H9 (cell line): Measurements from ENCODE around the gene RIPK1. TPM values are rescaled to one million over a fixed set of nuclear protein-coding genes. Genes with fewer than 3 reads are reported as not detected.
A peak's percentile ranks its signal among the peaks of the same experiment; 100 is the strongest.
"Not testable (repeated sequence)": the region's sequence is repeated elsewhere in the genome, so short reads cannot be mapped to it uniquely, and the experiment has no call there.

Source experiments
- DNase-seq: peaks from one replicate; pipeline ENCODE4 v3.0.0-alpha.2; 2017
- H2AFZ ChIP-seq: one replicate; pipeline ENCODE4 v1.6.1; 2013; ENCODE audit warnings: mild to moderate bottlenecking, low read length, control low read depth, moderate library complexity
- H2AK5ac ChIP-seq: 2 replicates; pipeline ENCODE4 v1.6.1; 2013; ENCODE audit warnings: low read length, control low read depth, mixed read lengths; ENCODE audit not compliant: insufficient read length
- H2BK120ac ChIP-seq: one replicate; pipeline ENCODE4 v1.6.1; 2013; ENCODE audit warnings: low read depth, mild to moderate bottlenecking, low read length, control low read depth, inconsistent platforms; ENCODE audit not compliant: poor library complexity, severe bottlenecking
- H2BK12ac ChIP-seq: 2 replicates; pipeline ENCODE4 v1.6.1; 2013; ENCODE audit warnings: low read length, control low read depth, mixed read lengths, low read depth; ENCODE audit not compliant: insufficient read length
- H2BK15ac ChIP-seq: 2 replicates; pipeline ENCODE4 v1.6.1; 2013; ENCODE audit warnings: low read depth, low read length, control low read depth
- H2BK20ac ChIP-seq: one replicate; pipeline ENCODE4 v1.6.1; 2013; ENCODE audit warnings: low read depth, mild to moderate bottlenecking, low read length, control low read depth, inconsistent platforms; ENCODE audit not compliant: poor library complexity, severe bottlenecking
- H2BK5ac ChIP-seq: 2 replicates; pipeline ENCODE4 v1.6.1; 2013; ENCODE audit warnings: low read length, control low read depth, mixed read lengths; ENCODE audit not compliant: insufficient read length
- H3K14ac ChIP-seq: 2 replicates; pipeline ENCODE4 v1.6.1; 2013; ENCODE audit warnings: low read length, control low read depth; ENCODE audit not compliant: insufficient read depth
- H3K18ac ChIP-seq: 2 replicates; pipeline ENCODE4 v1.6.1; 2013; ENCODE audit warnings: low read depth, mild to moderate bottlenecking, mixed read lengths, low read length, control low read depth; ENCODE audit not compliant: insufficient read length
- H3K23ac ChIP-seq: 2 replicates; pipeline ENCODE4 v1.6.1; 2013; ENCODE audit warnings: low read length, control low read depth, mixed read lengths, low read depth; ENCODE audit not compliant: insufficient read length
- H3K23me2 ChIP-seq: 2 replicates; pipeline ENCODE4 v1.6.1; 2013; ENCODE audit warnings: low read depth, mild to moderate bottlenecking, mixed read lengths, low read length, control low read depth; ENCODE audit not compliant: insufficient read length, poor library complexity, severe bottlenecking
- H3K27ac ChIP-seq: 2 replicates; pipeline ENCODE4 v1.5.1; 2013; ENCODE audit warnings: low read length, control low read depth, mixed read lengths, low read depth; ENCODE audit not compliant: insufficient read length
- H3K27me3 ChIP-seq: 2 replicates; pipeline ENCODE4 v1.6.1; 2013; ENCODE audit warnings: low read length, control low read depth, inconsistent platforms; ENCODE audit not compliant: insufficient read depth
- H3K4ac ChIP-seq: 2 replicates; pipeline ENCODE4 v1.6.1; 2013; ENCODE audit warnings: low read depth, mild to moderate bottlenecking, control low read depth, inconsistent platforms, low read length, moderate library complexity
- H3K4me1 ChIP-seq: 2 replicates; pipeline ENCODE4 v1.6.1; 2013; ENCODE audit warnings: low read length, control low read depth, inconsistent platforms; ENCODE audit not compliant: insufficient read depth
- H3K4me2 ChIP-seq: 2 replicates; pipeline ENCODE4 v1.6.1; 2013; ENCODE audit warnings: low read length, control low read depth, mixed read lengths; ENCODE audit not compliant: insufficient read length, insufficient read depth
- H3K56ac ChIP-seq: 2 replicates; pipeline ENCODE4 v1.6.1; 2013; ENCODE audit warnings: low read depth, mild to moderate bottlenecking, mixed read lengths, low read length, control low read depth; ENCODE audit not compliant: insufficient read length
- H3K79me1 ChIP-seq: 2 replicates; pipeline ENCODE4 v1.6.1; 2013; ENCODE audit warnings: low read depth, mild to moderate bottlenecking, moderate library complexity, low read length, control low read depth, inconsistent platforms; ENCODE audit not compliant: insufficient read depth, poor library complexity, severe bottlenecking
- H3K79me2 ChIP-seq: 2 replicates; pipeline ENCODE4 v1.6.1; 2013; ENCODE audit warnings: low read length, control low read depth, inconsistent platforms; ENCODE audit not compliant: insufficient read depth
- H3K9ac ChIP-seq: 2 replicates; pipeline ENCODE4 v1.6.1; 2013; ENCODE audit warnings: low read length, control low read depth, mixed read lengths; ENCODE audit not compliant: insufficient read length; ENCODE audit errors: extremely low read depth
- H3K9me3 ChIP-seq: one replicate; pipeline ENCODE4 v1.6.1; 2013; ENCODE audit warnings: low read depth, low read length, inconsistent platforms; ENCODE audit not compliant: control insufficient read depth
- H3T11ph ChIP-seq: one replicate; pipeline ENCODE4 v1.6.1; 2013; ENCODE audit warnings: mild to moderate bottlenecking, low read length, control low read depth, inconsistent platforms
- H4K20me1 ChIP-seq: one replicate; pipeline ENCODE4 v1.6.1; 2013; ENCODE audit not compliant: control insufficient read depth, insufficient read length, insufficient read depth
- H4K5ac ChIP-seq: 2 replicates; pipeline ENCODE4 v1.6.1; 2013; ENCODE audit warnings: low read depth, mild to moderate bottlenecking, mixed read lengths, low read length, control low read depth; ENCODE audit not compliant: insufficient read length
- H4K8ac ChIP-seq: replicated peaks from 2 replicates; pipeline ENCODE4 v1.6.1; 2013; ENCODE audit warnings: low read length, control low read depth, mixed read lengths, low read depth; ENCODE audit not compliant: insufficient read length
- H4K91ac ChIP-seq: 2 replicates; pipeline ENCODE4 v1.6.1; 2013; ENCODE audit warnings: low read depth, mild to moderate bottlenecking, moderate library complexity, mixed read lengths, low read length, control low read depth; ENCODE audit not compliant: insufficient read length
- H3K27ac Mint-ChIP-seq, 3 experiments: 2 replicates in 2 of 3; 3 replicates in 1 of 3; pipeline ENCODE4 v1.8.0; 2020 to 2021; ENCODE audit warnings: mixed read lengths in 3 of 3, mild to moderate bottlenecking in 1 of 3, moderate library complexity in 1 of 3
- H3K27me3 Mint-ChIP-seq: 2 replicates; pipeline ENCODE4 v1.8.0; 2021; ENCODE audit warnings: low read depth, mild to moderate bottlenecking, moderate library complexity, mixed read lengths
- H3K36me3 Mint-ChIP-seq, 3 experiments: 2 replicates in 2 of 3; 3 replicates in 1 of 3; pipeline ENCODE4 v1.8.0; 2020 to 2021; ENCODE audit warnings: low read depth in 3 of 3, mixed read lengths in 3 of 3; ENCODE audit not compliant: insufficient read depth in 1 of 3
- H3K4me1 Mint-ChIP-seq, 2 experiments: 2 replicates each; pipeline ENCODE4 v1.8.0; 2020; ENCODE audit warnings: mixed read lengths in 2 of 2
- H3K4me3 Mint-ChIP-seq, 2 experiments: 2 replicates in 1 of 2; 3 replicates in 1 of 2; pipeline ENCODE4 v1.8.0; 2020 to 2021; ENCODE audit warnings: mild to moderate bottlenecking in 2 of 2, mixed read lengths in 2 of 2, moderate library complexity in 1 of 2
- H3K9me3 Mint-ChIP-seq, 2 experiments: 2 replicates in 1 of 2; 3 replicates in 1 of 2; pipeline ENCODE4 v1.8.0; 2020; ENCODE audit warnings: mild to moderate bottlenecking in 2 of 2, mixed read lengths in 2 of 2, moderate library complexity in 1 of 2
- CTCF ChIP-seq: fragments of 200-600 bp; sonication (generic); conservative IDR thresholded peaks from 3 replicates; pipeline ENCODE4 v1.8.0; 2021; ENCODE audit warnings: antibody characterized with exemption, mild to moderate bottlenecking
- WGBS: extraction: QIAGEN DNeasy Blood & Tissue Kit; methylation state at CpG from one replicate; pipeline ENCODE4 v1.1.7; 2013; ENCODE audit warnings: missing lambda C conversion rate, low lambda C conversion rate, mixed read lengths; ENCODE audit not compliant: insufficient read length; ENCODE audit errors: extremely low coverage; 5-methylcytosine and 5-hydroxymethylcytosine counted together
- total RNA-seq: library from RNA; stranded (reverse); gene quantifications from 2 replicates; pipeline ENCODE4 v1.2.1, GENCODE V29; 2021

RIPK1 gene
- total RNA-seq, 1 experiment from 2014 or later: 24.6 TPM

- Histone ChIP-seq H2BK15ac (no peak overlapping the region), H3K9ac (no peak overlapping the region), H2BK20ac (no peak overlapping the region), H3T11ph (no peak overlapping the region), H4K91ac (no peak overlapping the region), H3K79me1 (peaks cover 3% of the 10 kb centered on the region), H2BK120ac (no peak overlapping the region), H4K8ac (no peak overlapping the region), H3K4ac (no peak overlapping the region), H3K23ac (no peak overlapping the region), H2BK12ac (no peak overlapping the region), H3K79me2 (peaks cover 8% of the 10 kb centered on the region; the same call in 1 of the 2 replicates), H3K4me1 (peaks cover 21% of the 10 kb centered on the region; the same call in 1 of the 2 replicates), H3K9me3 (peaks cover 6% of the 10 kb centered on the region), H4K20me1 (no peaks in the 10 kb centered on the region), H3K27ac (no peak overlapping the region), H3K14ac (no peak overlapping the region), H3K56ac (no peak overlapping the region), H3K27me3 (no peaks in the 10 kb centered on the region), H3K23me2 (no peaks in the 10 kb centered on the region), H3K18ac (no peak overlapping the region), H4K5ac (no peak overlapping the region), H2AFZ (no peak overlapping the region), H3K4me2 (no peak overlapping the region), H2AK5ac (peak overlapping the region; percentile 91), H2BK5ac (no peak overlapping the region)
- peaks cover 44 to 61% (median 60%) of the 10 kb centered on the region in 3 experiments for H3K36me3 Mint-ChIP-seq
- H3K4me1 Mint-ChIP-seq: peaks cover 46 to 47% of the 10 kb centered on the region in 2 experiments
- DNase-seq: no peak
- no peak overlapping the region for H3K4me3 Mint-ChIP-seq
- TF ChIP-seq CTCF: no peak
- peaks cover 5 to 13% of the 10 kb centered on the region in 2 experiments for H3K9me3 Mint-ChIP-seq
- peak overlapping the region in 2 of 3 experiments; percentile 60 to 78; a peak in 4 of 7 replicates for H3K27ac Mint-ChIP-seq
- no peaks in the 10 kb centered on the region for H3K27me3 Mint-ChIP-seq
- no CpG with 5 or more reads among the region's 9 CpGs for WGBS
Observed at GRCh38 chr6:3077430-3077829, 9.1 kb downstream of the RIPK1 start.

- H3K18ac ChIP-seq, H3K4me1 ChIP-seq, DNase-seq, H3K9me3 ChIP-seq, H4K91ac ChIP-seq, H3K79me1 ChIP-seq, H3T11ph ChIP-seq, H3K23me2 ChIP-seq, H3K4me3 Mint-ChIP-seq, H3K4ac ChIP-seq, H3K23ac ChIP-seq, H2AFZ ChIP-seq, H3K9ac ChIP-seq, H3K79me2 ChIP-seq, H2BK120ac ChIP-seq, H2AK5ac ChIP-seq, H2BK5ac ChIP-seq, H4K20me1 ChIP-seq, H4K8ac ChIP-seq, H3K27me3 ChIP-seq, H3K27ac ChIP-seq, H3K14ac ChIP-seq, H4K5ac ChIP-seq, H3K27me3 Mint-ChIP-seq, H3K56ac ChIP-seq, H3K27ac Mint-ChIP-seq, H2BK15ac ChIP-seq, H2BK20ac ChIP-seq, H2BK12ac ChIP-seq, H3K4me2 ChIP-seq: not testable (repeated sequence)
- Mint-ChIP-seq H3K36me3 (peaks cover 58 to 70% (median 67%) of the 10 kb centered on the region in 3 experiments), H3K4me1 (peaks cover 35 to 36% of the 10 kb centered on the region in 2 experiments), H3K9me3 (peaks cover 5 to 17% of the 10 kb centered on the region in 2 experiments)
- no CpG with 5 or more reads among the region's 8 CpGs for WGBS
Observed at GRCh38 chr6:3078952-3079351, 10.7 kb downstream of the RIPK1 start.
